HG03280 (cell line): ENCODE measurements around the gene FABP1.

Experiments
- ATAC-seq: cut with Tn5 transposase; IDR thresholded peaks from one replicate; pipeline ENCODE4 v1.9.1; 2021; ENCODE audit warnings: mild to moderate bottlenecking, moderate library complexity; ENCODE audit not compliant: unreplicated experiment

Gene FABP1

DNA sequence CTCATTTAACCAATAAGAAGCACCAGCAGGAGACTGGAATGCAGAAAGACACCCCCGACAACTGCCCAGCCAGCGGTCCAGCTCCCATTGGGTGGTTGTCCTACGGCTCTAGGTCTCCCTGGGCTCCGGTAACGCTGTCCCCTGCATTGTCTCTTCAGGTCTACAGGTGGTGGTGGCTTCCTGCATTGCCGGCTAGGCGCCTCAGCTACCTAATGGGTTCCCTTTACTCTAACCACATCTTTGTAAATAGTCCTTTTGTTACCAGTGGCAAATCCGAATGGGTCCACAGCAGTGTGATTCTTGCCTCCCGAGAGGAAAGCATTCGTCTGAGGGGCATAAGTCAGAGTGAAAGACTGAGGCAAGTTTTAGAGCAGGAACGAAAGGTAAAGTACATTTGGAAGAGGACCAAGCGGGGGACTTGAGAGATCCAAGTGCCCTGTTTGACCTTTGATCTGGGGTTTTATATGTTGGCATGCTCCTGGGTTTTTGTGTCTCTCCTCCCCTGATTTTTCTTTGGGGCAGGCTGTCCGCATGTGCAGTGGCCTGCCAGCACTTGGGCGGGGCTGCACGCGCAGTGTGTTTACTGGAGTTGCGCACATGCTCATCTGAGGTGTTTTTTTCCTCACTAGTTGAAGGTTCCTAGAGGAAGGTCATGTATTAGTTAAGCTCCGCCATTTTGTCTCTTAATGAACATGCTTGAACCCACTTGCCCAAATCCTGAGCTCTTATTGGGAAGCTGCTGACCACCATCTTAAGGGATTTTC, 11.0 kb downstream of the FABP1 start:
- no peak for ATAC-seq

DNA sequence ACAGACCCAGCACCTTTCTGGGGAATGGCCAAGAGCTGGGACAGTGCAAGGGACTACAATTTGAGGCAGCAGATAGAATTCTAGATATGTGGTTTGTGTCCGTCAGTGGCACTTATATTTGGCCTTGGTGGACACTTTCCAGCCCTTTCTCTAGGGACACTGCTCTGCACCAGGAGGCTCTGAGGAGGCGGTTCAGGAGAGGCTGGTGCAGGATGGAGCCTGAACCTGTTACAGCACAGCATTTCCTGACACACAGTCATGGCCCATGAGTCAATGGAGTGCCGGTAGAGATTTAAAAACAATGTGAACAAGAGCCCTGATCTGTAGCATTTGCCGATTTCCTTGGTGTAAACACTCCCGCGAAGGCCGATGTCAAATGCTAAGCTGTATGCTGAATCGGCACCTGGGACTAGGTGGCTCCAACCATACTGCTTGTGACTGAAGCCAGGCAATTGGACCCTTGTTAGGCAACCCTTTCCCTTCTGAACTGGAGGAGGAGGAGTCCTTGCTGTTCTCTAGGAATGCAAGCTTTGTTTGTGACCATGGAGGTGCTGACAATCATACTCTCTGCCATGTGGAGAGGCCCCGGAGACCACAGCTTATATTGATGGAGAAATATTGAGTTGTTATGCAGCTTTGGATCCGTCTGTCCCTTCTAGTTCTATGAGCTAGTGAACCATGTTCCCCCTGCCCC, 11.9 kb downstream of the FABP1 start:
- ATAC-seq: no peak

DNA sequence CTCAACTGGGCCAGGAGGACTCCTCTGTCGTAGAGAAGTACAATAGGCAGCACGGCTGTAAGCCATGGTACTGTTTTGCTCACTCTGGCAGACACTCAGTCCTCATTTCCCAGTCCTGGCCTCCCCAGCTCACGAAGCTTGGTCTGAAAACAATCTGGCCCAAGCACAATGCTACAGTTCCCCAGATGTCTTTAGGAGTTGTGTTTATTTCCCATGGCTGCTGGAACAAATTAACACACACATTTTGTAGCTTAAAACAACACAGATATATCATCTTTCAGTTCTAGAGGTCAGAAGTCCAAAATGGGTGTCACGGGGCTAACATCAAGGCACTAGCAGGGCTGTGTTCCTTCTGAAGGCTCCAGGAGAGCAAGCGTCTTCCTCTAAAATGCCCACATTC, 13.0 kb downstream of the FABP1 start:
- ATAC-seq: no peak

DNA sequence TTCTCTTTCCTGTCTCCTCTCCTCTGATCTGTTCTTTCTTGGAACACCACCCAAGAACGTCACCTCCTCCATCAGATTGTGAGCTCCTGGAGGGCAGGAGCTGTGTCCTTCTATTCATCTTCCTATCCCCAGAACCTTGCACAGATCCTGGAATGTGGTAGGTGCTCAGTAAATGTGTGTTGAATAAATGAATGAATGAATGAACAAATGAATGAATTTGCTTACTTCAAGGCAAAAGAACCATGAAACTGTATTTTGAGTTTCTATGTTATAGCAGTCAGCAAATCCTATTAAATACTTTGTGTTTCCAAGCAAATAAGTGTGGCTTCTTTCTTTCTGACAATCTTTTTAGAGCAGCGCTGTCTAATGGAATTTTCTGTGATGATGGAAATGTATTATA, 14.8 kb downstream of the FABP1 start:
- no peak for ATAC-seq

DNA sequence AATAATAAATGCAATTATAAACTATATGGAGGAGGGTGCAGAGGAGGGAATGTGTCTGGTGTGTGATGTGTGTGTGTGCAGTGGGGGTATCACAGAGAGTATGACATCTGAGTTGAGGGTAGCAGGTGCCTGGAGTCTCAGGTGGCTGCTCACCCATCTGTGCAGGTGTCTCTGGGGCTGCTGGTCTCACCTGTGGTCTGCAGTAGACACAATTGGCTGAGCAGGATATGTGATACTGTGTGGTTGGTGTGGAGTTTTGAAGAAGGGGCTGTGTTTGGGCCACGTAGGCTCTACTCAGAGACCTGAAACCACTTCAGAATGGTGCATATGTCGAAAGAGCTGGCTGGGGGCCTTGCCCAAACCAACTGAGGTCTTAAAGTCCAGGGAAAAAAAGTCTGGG, 17.0 kb downstream of the FABP1 start:
- no peak for ATAC-seq

DNA sequence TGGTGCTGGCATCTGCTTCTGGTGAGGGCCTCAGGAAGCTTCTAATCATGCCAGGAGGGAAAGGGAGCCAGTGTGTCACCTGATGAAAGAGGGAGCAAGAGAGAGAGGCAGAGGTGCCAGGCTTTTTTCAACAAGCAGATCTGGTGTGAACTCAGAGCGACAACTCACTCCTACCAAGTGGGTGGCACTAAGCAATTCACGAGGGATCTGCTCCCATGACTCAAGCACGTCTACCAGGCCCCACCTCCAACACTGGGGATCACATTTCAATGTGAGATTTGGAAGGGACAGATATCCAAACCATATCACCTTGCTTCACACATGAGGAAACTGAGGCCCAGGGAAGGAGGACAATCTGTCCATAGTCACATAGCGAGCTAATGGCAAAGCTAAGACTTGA, 19.1 kb downstream of the FABP1 start:
- ATAC-seq: no peak

DNA sequence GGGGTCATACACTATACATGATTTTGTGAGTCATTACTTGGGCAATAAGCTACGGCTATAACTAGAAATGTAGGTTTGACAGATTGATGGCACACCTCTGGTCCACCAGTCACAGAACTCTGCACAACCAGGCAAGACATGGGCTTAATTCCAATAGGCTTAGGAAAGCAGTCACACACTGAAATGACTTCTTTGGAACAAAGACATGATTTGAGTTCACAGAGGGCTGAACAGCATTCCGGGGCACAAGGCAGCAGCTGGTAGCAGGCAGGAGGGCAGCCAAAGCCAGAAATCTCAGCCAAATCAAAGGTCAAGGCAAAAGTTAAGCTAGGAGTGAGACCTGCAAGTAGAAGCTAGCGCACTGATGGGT, 27.4 kb downstream of the FABP1 start:
- ATAC-seq: no peak

DNA sequence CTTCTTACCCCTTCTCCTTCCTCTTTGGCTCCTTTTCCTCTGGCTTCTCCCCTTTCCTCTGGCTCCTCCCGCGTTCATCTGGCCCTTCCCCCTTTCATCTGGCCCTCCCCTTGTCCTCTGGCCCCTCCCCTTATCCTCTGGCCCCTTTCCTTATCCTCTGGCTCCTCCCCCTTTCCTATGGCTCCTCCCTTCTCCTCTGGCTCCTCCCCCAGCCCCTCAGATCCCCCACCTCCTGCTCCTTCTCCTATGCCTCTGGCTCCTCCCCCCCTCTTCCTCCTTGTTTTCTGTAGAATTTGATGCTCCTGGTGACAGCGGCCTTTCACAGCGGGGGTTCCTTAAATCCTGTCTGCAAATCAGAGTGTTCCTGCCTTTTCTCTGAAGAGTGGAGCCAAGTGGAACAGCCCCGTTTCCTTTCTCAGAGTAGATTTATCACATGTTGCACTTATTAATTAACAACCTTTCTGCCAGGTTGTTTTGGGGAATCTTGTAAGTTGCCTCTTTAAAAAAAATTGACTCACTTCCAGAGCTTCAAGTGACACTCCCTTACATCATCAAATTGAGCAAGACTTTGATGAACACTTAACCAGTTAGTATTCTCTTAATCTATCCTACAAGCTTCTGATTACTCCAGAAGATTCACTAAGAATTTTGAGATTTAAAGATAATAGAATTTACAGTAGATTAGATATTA, 27.9 kb downstream of the FABP1 start:
- no peak for ATAC-seq

DNA sequence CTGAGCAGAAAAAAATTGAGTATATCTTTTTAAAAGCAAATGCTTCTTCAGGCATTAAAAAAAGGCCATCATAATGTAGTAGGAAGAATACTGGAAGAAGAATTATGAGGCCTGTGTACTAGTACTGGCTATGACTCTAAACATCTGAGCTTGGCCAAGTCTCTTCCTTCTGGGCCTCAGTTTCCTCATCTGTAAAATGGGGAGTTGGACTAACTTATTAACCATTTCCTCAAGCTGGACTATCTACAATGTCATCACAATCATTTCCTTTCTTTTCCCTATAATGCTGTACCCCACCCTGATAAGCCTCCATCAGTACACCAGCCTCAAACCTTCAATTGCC, 29.3 kb downstream of the FABP1 start:
- ATAC-seq: no peak

DNA sequence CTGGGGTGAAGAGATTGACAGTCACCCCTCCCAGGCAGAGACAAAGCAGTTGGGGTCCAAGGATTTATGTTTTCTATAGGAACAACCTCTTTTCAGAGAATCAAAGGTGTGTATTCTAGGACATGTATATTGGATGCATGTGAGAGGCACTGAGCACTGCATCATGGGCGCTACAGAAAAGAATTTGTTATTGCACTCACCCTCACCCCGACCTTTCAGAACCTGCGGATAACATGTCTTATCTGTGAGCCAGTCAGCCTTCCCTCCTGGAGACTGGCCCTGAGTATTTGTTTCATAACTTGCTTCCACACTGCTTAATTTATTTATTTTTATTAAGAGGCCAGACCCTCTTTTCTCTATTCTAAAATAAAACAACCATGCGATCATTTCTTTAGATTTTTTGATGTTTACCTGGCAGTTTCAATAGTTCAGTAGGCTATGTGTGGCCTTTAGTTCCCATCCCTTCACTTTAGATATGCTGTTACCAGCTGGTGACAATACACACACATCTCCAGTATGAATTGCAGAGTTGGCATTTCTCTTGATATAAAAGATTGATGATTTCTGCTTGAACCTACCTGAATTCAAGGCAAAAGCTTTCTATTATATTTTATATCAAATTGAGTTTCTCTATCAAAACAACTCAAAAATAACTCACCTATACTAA, 29.8 kb downstream of the FABP1 start:
- ATAC-seq: no peak

DNA sequence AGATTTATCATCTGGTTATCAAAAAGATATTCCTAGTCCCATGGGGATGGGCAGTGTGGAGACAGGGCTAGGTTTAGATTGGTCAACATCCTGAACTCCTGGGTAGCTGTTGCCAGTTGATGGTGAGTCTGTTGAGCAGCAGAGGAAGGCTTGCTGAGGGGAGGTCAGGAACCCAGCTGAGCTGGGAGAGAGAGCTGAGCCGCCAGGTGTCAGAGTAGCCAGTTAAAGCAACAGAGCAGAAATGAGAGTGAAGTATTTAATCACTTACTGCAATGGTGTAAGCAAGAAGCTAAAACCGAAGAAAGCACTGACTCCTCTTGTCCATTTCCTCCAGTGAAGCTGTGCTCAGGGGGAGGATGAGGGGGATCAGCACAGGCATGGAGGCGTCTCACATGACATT, 30.7 kb downstream of the FABP1 start:
- no peak for ATAC-seq

DNA sequence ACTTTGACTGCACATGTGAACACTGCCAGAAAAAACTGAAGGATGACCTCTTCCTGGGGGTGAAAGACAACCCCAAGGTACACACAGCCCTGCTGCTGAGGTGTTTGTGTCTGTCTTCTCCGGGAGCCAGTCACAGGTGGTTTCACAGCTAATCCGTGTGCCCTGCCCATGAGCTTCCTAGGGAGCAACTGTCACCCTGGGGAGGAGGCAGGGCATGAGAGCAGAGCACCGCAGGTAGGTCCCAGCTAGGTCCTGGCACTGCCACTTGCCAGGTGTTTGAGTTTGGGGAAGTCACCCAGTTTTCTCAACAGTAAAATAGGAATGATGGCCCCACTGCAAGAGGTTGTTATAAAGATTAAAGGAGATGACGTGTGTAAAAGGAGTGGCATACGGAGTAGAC, 31.2 kb downstream of the FABP1 start:
- no peak for ATAC-seq

DNA sequence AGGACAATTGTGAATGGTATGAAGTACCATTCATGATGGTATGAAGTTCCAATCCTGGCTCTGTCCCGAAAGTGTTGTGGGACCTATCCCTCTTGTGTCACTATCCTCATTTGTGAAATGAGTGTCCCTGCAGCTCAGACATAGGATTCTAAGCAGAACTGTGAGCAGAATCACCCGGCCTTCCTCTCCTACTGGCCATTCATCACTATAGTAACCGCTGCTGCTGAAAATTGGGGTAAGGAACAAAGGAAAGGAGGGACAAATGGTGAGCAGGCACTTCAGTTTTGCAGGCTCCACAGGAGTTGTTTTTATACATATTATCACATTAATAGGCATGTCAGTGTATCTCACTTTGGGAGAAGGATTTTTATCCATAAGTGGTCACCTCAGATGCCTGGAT, 32.8 kb downstream of the FABP1 start:
- ATAC-seq: no peak

DNA sequence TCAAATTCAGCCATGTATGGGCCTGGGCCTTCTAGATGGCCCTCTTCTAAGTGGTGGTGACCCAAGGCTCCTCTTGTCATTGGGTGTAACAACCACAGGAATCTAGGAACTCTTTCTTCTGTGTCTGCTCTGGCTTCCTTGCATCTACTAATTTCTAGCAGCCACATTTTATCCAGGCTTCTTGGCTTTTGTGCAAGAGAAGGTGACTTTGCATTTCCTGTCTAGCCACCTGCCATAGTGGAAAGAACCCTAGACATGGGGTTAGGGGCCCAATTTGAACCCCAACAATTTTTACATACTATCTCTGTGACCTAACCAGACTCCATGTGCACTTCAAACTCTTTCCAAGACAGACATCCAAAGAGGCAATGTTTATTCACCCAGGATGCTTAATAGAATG, 35.1 kb downstream of the FABP1 start:
- no peak for ATAC-seq

DNA sequence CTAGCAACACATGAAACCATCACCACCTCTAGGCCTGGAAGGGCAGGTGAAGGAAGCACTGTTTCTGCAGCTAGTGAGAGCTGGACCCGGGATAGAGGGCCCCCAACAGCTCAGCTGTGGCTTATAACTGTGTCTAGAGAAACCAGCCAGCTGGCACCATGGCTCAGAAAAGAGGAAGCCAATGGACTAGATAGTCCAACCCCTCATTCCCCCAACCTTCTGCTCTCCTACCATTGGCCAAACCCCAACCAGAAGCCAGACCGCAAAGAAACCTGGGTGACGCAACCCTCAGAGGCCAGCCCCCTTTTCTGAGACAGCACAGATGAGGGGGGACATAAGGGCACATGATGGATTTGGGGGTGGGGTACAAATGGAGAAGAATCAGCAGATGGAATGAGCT, 35.9 kb downstream of the FABP1 start:
- ATAC-seq: no peak

DNA sequence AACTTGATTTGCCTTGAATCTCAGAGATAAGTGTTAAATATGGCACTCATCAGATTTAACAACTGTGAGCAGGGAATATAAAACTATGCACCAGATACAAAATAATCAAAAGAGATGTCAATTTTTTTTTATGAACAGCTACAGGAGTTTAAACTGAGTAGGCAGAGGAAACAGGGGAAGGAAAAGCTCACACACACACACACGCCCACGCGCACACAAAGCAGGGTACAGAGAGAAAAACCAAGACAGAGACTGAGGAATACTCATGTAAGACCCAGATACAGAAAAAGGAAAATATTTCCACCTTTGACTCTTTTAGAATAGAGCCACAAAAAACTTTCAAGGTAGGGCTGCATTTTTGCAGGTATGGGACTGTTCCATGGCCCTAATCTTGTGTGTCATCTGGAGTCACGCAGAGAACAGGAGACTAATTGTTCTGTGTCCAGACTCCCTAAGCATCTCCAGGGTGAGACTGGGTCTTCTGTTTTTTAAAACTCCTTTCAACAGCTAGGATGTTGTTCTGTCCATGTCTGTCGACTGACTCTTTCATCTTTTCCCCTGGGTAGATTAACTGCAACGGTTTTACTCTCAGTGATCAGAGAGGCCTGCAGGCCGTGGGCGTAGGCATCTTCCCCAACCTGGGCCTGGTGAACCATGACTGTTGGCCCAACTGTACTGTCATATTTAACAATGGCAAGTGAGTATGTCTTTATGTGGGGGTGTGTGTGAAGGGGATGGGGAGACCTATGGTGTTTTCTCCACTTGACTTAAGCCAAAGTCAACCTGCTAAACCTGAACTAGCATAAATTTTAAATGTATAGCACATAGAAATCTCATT, 37.2 kb downstream of the FABP1 start:
- no peak for ATAC-seq

DNA sequence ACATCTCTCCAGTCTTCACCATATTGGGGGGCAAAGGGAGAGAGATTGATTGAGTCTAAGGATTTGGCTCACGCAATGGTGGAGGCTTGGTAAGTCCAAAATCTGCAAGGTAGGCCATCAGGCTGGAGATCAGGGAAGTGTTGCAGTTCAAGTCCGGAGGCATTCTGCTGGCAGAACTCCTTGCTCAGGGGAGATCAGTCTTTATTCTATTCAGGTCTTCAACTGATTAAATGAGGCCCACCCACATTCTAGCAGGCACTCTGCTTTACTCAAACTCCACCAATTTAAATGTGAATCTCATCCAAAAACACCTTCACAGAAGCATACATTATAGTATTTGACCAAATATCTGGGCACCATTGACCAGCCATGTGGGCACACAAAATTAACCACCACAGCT, 38.9 kb downstream of the FABP1 start:
- ATAC-seq: no peak

DNA sequence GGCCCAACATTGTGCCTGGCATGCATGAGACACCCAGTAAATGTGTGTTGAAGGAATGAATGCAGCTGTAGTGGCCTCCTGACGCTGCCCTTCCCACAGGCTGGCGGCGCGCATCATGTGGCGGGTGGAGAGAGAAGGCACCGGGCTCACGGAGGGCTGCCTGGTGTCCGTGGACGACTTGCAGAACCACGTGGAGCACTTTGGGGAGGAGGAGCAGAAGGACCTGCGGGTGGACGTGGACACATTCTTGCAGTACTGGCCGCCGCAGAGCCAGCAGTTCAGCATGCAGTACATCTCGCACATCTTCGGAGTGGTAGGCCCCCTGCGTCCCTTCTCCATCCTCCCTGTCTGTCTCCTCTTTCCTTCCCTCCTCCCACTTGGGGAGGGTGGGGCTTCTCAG, 40.1 kb downstream of the FABP1 start:
- no peak for ATAC-seq

DNA sequence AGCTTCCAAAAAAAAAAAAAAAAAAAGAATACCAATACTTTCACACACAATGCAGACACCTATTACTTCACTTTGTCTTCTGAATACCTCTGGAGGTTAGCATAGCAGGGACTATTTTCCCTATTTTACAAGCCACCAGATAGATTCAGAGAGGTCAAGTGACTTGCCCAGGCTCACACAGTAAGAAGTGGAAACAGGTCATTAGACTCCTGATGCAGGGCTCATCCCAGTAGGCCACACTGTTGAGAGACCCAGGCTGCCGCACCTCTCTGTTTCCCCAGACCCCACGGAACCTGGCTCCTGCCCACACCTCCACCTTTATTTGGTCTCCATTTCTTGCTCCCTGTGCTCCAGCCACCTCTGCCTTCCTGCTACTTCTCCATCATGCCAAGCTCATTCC, 40.8 kb downstream of the FABP1 start:
- no peak for ATAC-seq

DNA sequence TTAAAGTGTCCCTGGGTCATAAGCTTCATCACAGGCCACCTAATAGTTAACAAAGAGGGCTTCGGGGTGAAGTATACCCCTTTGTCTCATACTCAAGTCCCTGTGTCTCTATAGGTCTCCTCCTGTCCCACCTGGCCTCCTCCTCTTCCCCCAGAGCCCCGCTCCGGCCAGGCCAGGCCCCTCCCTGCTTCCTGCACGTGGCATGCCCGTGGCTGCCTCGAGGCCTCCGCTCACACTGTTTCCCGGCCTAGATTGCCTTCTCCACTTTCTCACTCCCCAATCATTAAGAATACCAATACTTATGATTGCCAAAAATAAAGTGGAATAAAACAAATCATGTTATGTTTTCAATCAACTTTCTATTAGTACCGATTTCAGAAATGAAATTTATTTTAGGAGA, 41.5 kb downstream of the FABP1 start:
- ATAC-seq: no peak

DNA sequence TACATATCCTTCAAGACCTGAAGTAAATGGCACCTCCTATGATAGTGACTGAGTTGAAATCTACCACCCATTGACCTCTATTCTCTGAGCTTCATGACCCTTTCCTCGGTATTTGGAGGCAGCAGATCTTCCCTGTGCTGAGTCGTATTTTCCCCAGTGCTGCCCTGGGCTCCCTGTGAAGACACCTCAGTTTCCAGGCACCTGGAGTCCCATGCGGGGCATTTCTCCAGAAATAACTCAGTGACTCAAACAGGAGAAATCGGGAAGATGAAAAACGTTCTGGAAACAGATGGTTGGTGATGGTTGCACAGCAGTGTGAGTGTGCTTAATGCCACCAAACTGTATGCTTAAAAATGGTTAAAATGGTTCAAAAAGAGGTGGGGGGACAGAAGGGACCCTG, 42.3 kb downstream of the FABP1 start:
- no peak for ATAC-seq
